Esophagus muscularis mucosa (tissue), 3 donors: ENCODE results near the gene SYNDIG1.

ENCODE experiments used
- POLR2A ChIP-seq: fragments of 450-650 bp; IDR thresholded peaks from one replicate; pipeline ENCODE4 v1.6.1; 2017; ENCODE audit warnings: antibody characterized with exemption, moderate library complexity, mild to moderate bottlenecking, low read depth
- POLR2AphosphoS5 ChIP-seq, 2 donors: sonication (generic); formaldehyde crosslinking; IDR thresholded peaks; one replicate each; pipeline ENCODE4 v1.6.1; 2017; ENCODE audit warnings: antibody characterized with exemption in 2 of 2
- TF ChIP-seq, protein P1 (sequence below), 3 experiments: fragments of 200-600 bp in 2 of 3; fragments of 450-650 bp in 1 of 3; sonication (generic) in 2 of 3; IDR thresholded peaks; one replicate each; pipeline ENCODE4 v1.5.1; 2017 to 2019; ENCODE audit warnings: antibody characterized with exemption in 3 of 3, mild to moderate bottlenecking in 2 of 3, moderate library complexity in 1 of 3

DNA sequence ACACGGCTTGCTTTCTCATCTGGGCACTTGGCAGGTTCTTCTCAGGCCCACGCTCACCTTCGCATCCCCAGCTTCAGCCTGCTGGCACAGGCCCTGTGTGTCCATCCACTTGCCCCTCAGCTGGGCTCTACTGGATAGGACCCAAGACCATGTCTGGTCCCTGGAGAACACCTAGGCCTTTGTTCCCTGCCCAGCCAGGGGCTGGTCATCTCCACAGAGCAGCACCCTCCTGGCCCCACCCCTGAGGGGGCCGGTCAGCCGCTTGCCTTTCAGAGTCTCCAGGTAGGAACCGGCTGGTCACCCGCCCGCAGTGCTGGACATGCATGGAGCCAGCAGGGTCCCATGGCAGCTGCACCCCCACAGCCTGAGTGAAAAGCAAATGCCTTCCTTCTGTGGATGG is 191.2 kb downstream of the SYNDIG1 start:
- TF ChIP-seq, protein P1, sequence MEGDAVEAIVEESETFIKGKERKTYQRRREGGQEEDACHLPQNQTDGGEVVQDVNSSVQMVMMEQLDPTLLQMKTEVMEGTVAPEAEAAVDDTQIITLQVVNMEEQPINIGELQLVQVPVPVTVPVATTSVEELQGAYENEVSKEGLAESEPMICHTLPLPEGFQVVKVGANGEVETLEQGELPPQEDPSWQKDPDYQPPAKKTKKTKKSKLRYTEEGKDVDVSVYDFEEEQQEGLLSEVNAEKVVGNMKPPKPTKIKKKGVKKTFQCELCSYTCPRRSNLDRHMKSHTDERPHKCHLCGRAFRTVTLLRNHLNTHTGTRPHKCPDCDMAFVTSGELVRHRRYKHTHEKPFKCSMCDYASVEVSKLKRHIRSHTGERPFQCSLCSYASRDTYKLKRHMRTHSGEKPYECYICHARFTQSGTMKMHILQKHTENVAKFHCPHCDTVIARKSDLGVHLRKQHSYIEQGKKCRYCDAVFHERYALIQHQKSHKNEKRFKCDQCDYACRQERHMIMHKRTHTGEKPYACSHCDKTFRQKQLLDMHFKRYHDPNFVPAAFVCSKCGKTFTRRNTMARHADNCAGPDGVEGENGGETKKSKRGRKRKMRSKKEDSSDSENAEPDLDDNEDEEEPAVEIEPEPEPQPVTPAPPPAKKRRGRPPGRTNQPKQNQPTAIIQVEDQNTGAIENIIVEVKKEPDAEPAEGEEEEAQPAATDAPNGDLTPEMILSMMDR (IDR thresholded peaks at IDR 0.05) = no peak
- TF ChIP-seq POLR2AphosphoS5 (IDR thresholded peaks at IDR 0.05) = no peak
- TF ChIP-seq POLR2A = no peak
